HG03460 (cell line): ENCODE measurements around the gene KLHDC7A.

Source experiments
- ATAC-seq: cut with Tn5 transposase; IDR thresholded peaks from one replicate; pipeline ENCODE4 v1.9.1; 2021; ENCODE audit not compliant: unreplicated experiment

The KLHDC7A gene

GRCh38 chr1:18470671-18471355 lies 9.9 kb upstream of the KLHDC7A start:
- no peak for ATAC-seq

GRCh38 chr1:18473195-18473815 lies 7.4 kb upstream of the KLHDC7A start:
- ATAC-seq = no peak

- ATAC-seq = no peak
Measured at GRCh38 chr1:18474559-18475175, 6.1 kb upstream of the KLHDC7A start.

GRCh38 chr1:18475234-18475905 lies 5.4 kb upstream of the KLHDC7A start:
- ATAC-seq = no peak

GRCh38 chr1:18479454-18479853 lies 1.3 kb upstream of the KLHDC7A start:
- ATAC-seq = no peak

GRCh38 chr1:18481190-18481920 lies 625 bp downstream of the KLHDC7A start:
- ATAC-seq = no peak

GRCh38 chr1:18481921-18482701 lies 1.4 kb downstream of the KLHDC7A start:
- ATAC-seq = no peak

GRCh38 chr1:18482721-18483425 lies 2.1 kb downstream of the KLHDC7A start:
- no peak for ATAC-seq

- no peak for ATAC-seq
Measured at GRCh38 chr1:18484276-18484675, 3.5 kb downstream of the KLHDC7A start.

- no peak for ATAC-seq
Measured at GRCh38 chr1:18484721-18485120, 4.0 kb downstream of the KLHDC7A start.

- ATAC-seq = no peak
Measured at GRCh38 chr1:18485227-18485626, 4.5 kb downstream of the KLHDC7A start.

- ATAC-seq = no peak
Measured at GRCh38 chr1:18486195-18486594, 5.5 kb downstream of the KLHDC7A start.

- ATAC-seq = no peak
Measured at GRCh38 chr1:18489417-18490143, 8.8 kb downstream of the KLHDC7A start.

- ATAC-seq = no peak
Measured at GRCh38 chr1:18491168-18491567, 10.4 kb downstream of the KLHDC7A start.

- ATAC-seq = no peak
Measured at GRCh38 chr1:18494304-18494703, 13.6 kb downstream of the KLHDC7A start.

- ATAC-seq = no peak
Measured at GRCh38 chr1:18495635-18496034, 14.9 kb downstream of the KLHDC7A start.

GRCh38 chr1:18496056-18496455 lies 15.3 kb downstream of the KLHDC7A start:
- ATAC-seq = no peak

- no peak for ATAC-seq
Measured at GRCh38 chr1:18496497-18497235, 15.9 kb downstream of the KLHDC7A start.
